ENCODE results near the gene CHST14. TPM values are rescaled to one million over a fixed set of nuclear protein-coding genes. Genes with fewer than 3 reads are reported as not detected.
"Not testable (repeated sequence)": the region's sequence is repeated elsewhere in the genome, so short reads cannot be mapped to it uniquely, and the experiment has no call there.

The CHST14 gene
- total RNA-seq, 1 experiment from 2014 or later, result 5.8 TPM

DNA sequence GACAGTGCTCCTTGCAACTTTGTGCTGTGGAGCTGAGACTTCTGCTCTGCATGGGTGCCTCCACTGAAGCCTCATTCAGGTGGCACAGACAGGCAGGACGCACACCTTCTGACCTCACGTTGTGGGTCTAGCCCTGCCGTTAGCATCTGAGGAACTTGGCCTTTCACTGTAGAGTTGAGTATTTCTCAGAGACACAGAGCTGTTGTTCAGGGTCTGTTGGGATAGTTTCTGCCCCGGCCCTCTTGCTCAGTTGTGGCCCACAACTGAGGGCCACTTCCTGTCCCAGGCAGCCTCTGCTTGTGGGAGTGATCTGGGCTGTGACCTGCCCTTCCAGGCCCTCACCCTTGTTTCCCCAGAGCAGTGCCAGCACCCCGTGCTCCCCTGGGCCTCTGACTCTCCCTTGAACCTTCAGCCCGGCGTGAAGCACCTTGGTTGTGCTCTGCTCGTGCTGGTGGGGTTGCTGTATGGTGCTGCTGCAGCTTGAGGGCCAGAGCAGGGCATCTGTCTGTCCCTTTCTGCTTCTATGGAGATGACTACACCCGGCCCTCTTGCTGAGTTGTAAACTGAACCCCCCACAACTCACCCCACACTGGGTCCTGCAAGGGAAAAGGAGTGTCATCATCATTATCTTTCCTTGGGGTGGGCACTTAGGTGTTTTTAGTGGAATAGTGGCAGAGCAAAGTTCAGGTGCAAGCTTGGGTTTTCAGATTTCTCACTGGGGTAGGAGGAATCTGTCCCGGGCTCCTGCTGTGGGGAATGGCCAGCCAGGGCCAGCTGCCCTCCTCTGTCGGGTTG lies 18.3 kb upstream of the CHST14 start:
- H3K36me3 Mint-ChIP-seq (ENCODE audit: insufficient read depth, unreplicated experiment), result no peaks in the 10 kb centered on the region
- TF ChIP-seq CTCF (IDR thresholded peaks at IDR 0.05; ENCODE audit: unreplicated experiment), result no peak
- peaks cover 39% of the 10 kb centered on the region for H3K4me1 Mint-ChIP-seq (ENCODE audit: insufficient read depth, unreplicated experiment)
- no peak for DNase-seq (ENCODE audit: unreplicated experiment)
- POLR2A ChIA-PET, result interaction anchor here (1.2 kb wide), 1 partner anchor 11 kb away, joined by 7 read pairs; the partner anchor contains the start of gene BAHD1
- no peak overlapping the region for H3K27ac Mint-ChIP-seq (ENCODE audit: low read depth, unreplicated experiment)
- H3K27me3 Mint-ChIP-seq (ENCODE audit: insufficient read depth, unreplicated experiment), result no peaks in the 10 kb centered on the region
- intact Hi-C loops (cut with micrococcal nuclease), result no loop called here
- BruUV-seq (replicated peaks), result no TSS peak
- CTCF ChIA-PET, result interaction anchor here (0.5 to 0.6 kb wide), 2 partner anchors 142 to 1743 kb away, joined by 3 read pairs; no protein-coding TSS in a partner anchor
- H3K9me3 Mint-ChIP-seq (ENCODE audit: unreplicated experiment), result no peaks in the 10 kb centered on the region
- no peak overlapping the region for H3K4me3 Mint-ChIP-seq (ENCODE audit: unreplicated experiment)

GRCh38 chr15:40453941-40454340 lies 16.8 kb upstream of the CHST14 start:
- ChIA-PET CTCF (interaction anchor here (0.7 to 1.6 kb wide), 2 partner anchors 136 to 443 kb away, joined by 3 to 4 read pairs; no protein-coding TSS in a partner anchor), POLR2A (interaction anchor here (0.6 to 3.7 kb wide), 4 partner anchors 8 to 110 kb away, joined by 3 to 25 read pairs (median 10); partner anchors contain the start of genes BAHD1 and CHST14)
- Mint-ChIP-seq H3K27ac (ENCODE audit: low read depth, unreplicated experiment) (peak overlapping the region; percentile 86), H3K4me1 (ENCODE audit: insufficient read depth, unreplicated experiment) (peaks cover 39% of the 10 kb centered on the region)
- H3K27me3 Mint-ChIP-seq (ENCODE audit: insufficient read depth, unreplicated experiment); DNase-seq (ENCODE audit: unreplicated experiment); H3K9me3 Mint-ChIP-seq (ENCODE audit: unreplicated experiment); BruUV-seq (replicated peaks); intact Hi-C loops (cut with micrococcal nuclease); H3K36me3 Mint-ChIP-seq (ENCODE audit: insufficient read depth, unreplicated experiment); H3K4me3 Mint-ChIP-seq (ENCODE audit: unreplicated experiment): not testable (repeated sequence)

GRCh38 chr15:40454904-40455391 lies 15.8 kb upstream of the CHST14 start:
- no peaks in the 10 kb centered on the region for H3K27me3 Mint-ChIP-seq (ENCODE audit: insufficient read depth, unreplicated experiment)
- H3K27ac Mint-ChIP-seq (ENCODE audit: low read depth, unreplicated experiment), result peak overlapping the region; percentile 86
- intact Hi-C loops (cut with micrococcal nuclease), result loop anchor here (5.0 kb wide), 1 partner anchor 52 kb away; no protein-coding TSS in a partner anchor
- H3K36me3 Mint-ChIP-seq (ENCODE audit: insufficient read depth, unreplicated experiment), result no peaks in the 10 kb centered on the region
- H3K4me3 Mint-ChIP-seq (ENCODE audit: unreplicated experiment), result peak overlapping the region; percentile 55
- peak; percentile 78 for DNase-seq (ENCODE audit: unreplicated experiment)
- POLR2A ChIA-PET, result interaction anchor here (0.6 to 3.7 kb wide), 6 partner anchors 9 to 141 kb away, joined by 3 to 25 read pairs (median 6); partner anchors contain the start of genes BAHD1 and CHST14
- no TSS peak for BruUV-seq (replicated peaks)
- TF ChIP-seq CTCF (IDR thresholded peaks at IDR 0.05; ENCODE audit: unreplicated experiment), result no peak
- no peaks in the 10 kb centered on the region for H3K9me3 Mint-ChIP-seq (ENCODE audit: unreplicated experiment)
- CTCF ChIA-PET, result interaction anchor here (0.6 to 1.6 kb wide), 7 partner anchors 38 to 180 kb away, joined by 3 to 4 read pairs (median 4); no protein-coding TSS in a partner anchor
- H3K4me1 Mint-ChIP-seq (ENCODE audit: insufficient read depth, unreplicated experiment), result peaks cover 33% of the 10 kb centered on the region

DNA sequence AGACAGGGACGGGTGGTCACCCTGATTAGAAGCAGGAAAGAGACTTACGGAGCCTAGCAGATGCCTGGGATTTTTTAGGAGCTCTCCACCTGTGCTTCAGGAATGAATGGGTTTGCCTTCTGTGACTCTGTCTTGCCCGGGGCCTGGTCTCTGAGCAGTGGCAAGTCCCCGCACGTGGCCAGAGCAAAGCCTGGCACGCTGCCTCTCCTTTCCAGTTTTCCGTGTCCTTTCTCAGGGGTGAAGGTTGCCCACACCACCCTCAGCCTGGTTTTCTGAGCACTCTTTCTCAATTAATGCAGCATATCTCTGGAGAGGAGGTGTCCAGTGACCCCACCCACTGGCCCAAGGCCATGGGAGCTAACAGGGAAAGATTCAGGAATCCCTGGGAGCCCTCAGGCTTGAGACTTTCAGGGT lies 14.5 kb upstream of the CHST14 start:
- peak overlapping the region; percentile 41 for H3K27ac Mint-ChIP-seq (ENCODE audit: low read depth, unreplicated experiment)
- ChIA-PET POLR2A (interaction anchor here (0.6 to 3.7 kb wide), 12 partner anchors 11 to 321 kb away, joined by 3 to 25 read pairs (median 4); partner anchors contain the start of genes BAHD1, CCDC32, CHST14 and RPUSD2), CTCF (interaction anchor here (1.0 to 1.8 kb wide), 4 partner anchors 10 to 167 kb away, joined by 3 to 7 read pairs (median 4); partner anchors contain the start of gene BAHD1)
- H3K4me3 Mint-ChIP-seq (ENCODE audit: unreplicated experiment), result peak overlapping the region; percentile 32
- intact Hi-C loops (cut with micrococcal nuclease), result loop anchor here (5.0 kb wide), 1 partner anchor 51 kb away; no protein-coding TSS in a partner anchor
- peak; percentile 89 for DNase-seq (ENCODE audit: unreplicated experiment)
- no peaks in the 10 kb centered on the region for H3K9me3 Mint-ChIP-seq (ENCODE audit: unreplicated experiment)
- H3K36me3 Mint-ChIP-seq (ENCODE audit: insufficient read depth, unreplicated experiment), result peaks cover 7% of the 10 kb centered on the region
- no TSS peak for BruUV-seq (replicated peaks)
- H3K4me1 Mint-ChIP-seq (ENCODE audit: insufficient read depth, unreplicated experiment), result peaks cover 33% of the 10 kb centered on the region
- no peaks in the 10 kb centered on the region for H3K27me3 Mint-ChIP-seq (ENCODE audit: insufficient read depth, unreplicated experiment)
- no peak for TF ChIP-seq CTCF (IDR thresholded peaks at IDR 0.05; ENCODE audit: unreplicated experiment)

Data from MCF 10A (cell line).